A673 (cell line): ENCODE data around the gene CDPF1.

Source experiments
- CTCF ChIP-seq: fragments of 300-800, 200-600 bp; sonication (generic); conservative IDR thresholded peaks from 2 replicates; pipeline ENCODE4 v1.5.1; 2017; ENCODE audit warnings: low read depth, mild to moderate bottlenecking, antibody characterized with exemption, low read length, moderate library complexity, mixed read lengths
- EZH2 ChIP-seq: fragments of 200-600 bp; sonication (generic); IDR thresholded peaks from 2 replicates; pipeline ENCODE4 v1.6.1; 2017; ENCODE audit warnings: borderline replicate concordance, low read depth, mild to moderate bottlenecking, mixed read lengths, antibody characterized with exemption, low read length; ENCODE audit not compliant: poor library complexity, severe bottlenecking

GRCh38 chr22:46242076-46242475, 8.0 kb downstream of the CDPF1 start:
- TF ChIP-seq EZH2, result no peak
- no peak for TF ChIP-seq CTCF
